Dedifferentiated amniotic fluid mesenchymal stem cell (primary cell): ENCODE results near the gene PNPLA8.
"Not testable (repeated sequence)": the region's sequence is repeated elsewhere in the genome, so short reads cannot be mapped to it uniquely, and the experiment has no call there.

Experiments used
- DNase-seq: peaks from one replicate; pipeline ENCODE4 v3.0.0-alpha.2; 2016; ENCODE audit errors: extremely low spot score

PNPLA8 gene

DNA sequence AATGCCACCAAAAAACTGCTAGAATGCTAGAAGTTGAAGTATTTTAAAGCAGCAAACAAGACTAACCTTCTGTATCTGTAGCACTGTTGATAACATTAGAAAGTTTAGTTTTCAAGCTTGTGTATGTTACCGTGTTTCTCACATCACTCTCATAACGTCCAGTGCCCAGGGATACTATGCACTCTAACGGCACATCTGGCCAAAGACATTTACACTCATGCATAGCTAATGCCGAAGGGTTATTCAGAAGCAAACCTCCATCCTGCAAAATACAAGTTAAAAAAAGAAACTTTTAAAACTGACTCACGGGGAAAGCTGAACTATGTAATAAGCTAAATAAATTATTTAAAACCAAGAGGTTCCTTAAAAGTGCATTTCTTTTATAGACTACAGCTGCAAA is 46.8 kb downstream of the PNPLA8 start:
- no peak for DNase-seq

DNA sequence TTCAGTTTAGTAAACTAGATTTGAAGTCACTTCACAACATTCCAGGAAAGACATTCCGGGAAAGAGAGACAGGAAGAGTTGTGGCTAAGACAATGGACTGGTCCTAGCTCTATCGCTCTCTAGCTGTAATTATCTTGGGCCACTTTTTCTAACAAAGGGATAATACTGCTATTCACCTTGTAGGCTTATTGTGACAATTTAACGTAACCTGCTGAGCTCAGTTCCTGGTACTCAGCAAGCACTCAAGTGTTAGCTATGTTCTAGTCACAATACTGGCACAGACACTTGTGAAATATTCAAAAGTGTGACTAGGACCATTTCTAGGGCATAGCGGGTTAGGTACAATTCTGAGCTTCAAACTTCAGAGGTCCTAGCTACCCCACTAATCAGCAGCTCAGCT is 57.7 kb downstream of the PNPLA8 start:
- DNase-seq: no peak

DNA sequence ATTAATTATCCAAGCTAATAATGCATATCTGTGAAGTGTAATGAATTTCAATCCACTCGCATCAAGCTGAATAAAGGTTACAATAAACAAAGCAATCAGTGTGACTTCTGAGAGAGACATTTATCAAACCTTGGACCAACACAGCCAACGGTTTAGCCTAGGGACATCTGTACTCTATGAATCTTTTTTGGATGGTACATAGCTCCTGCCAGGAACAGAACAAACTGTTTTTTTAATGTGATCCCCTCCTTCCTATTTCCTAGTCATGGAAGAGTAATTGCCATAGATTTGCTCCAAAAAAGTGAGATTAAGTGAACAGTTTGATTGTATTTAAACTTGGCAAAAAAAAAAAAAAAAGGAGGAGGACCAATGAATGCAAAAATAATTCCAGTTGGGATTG is 58.5 kb downstream of the PNPLA8 start:
- DNase-seq: no peak

DNA sequence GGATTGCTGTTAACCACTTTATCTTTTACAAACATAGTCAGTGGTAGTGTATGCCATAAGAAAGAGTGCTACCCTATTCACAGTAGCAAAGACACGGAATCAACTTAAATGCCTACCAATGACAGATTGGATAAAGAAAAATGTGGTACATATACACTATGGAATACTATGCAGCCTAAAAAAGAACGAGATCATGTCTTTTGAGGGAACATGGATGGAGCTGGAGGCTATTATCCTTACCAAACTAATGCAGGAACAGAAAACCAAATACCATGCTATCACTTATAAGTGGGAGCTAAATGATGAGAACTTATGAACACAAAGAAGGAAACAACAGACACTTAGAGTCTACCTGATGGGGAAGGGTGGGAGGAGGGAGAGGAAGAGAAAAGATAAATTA is 59.6 kb downstream of the PNPLA8 start:
- DNase-seq: not testable (repeated sequence)

DNA sequence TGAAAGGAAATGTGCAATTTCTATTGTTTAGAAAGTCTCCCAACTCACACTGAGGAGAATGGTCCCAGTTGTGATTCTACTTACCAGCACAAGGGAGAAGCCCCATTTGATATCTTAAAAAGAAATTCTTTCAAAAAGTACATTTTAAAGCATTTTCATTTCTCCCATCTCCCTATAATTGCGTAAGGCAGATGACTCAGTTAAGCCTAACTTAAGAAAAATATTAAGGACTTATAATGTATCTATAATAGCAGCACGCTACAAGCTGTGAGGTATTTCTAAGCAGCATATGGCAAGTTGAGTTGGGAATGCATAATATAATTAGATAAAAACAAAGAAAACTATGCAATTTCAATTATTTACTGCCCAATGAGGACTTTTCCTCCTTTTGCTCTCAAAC is 61.2 kb downstream of the PNPLA8 start:
- no peak for DNase-seq

DNA sequence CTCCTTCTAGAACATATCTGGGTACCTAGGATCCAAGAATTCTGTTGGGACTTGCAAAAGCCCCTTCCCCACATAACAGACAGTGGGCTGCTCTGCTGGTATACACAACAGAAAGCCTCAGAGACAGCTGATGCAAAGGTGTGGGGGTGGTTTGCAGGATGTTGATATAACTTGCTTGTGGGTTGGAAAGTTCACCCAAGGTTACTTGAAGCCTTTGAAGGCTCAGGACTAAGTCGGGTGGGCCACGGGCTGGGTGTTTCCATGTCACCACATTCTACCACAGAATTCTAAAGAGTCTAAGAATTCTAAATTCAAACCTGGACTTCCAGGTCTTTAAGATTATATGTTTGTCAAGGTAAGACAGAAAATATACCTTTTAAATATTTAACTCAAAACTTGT is 62.3 kb downstream of the PNPLA8 start:
- no peak for DNase-seq

DNA sequence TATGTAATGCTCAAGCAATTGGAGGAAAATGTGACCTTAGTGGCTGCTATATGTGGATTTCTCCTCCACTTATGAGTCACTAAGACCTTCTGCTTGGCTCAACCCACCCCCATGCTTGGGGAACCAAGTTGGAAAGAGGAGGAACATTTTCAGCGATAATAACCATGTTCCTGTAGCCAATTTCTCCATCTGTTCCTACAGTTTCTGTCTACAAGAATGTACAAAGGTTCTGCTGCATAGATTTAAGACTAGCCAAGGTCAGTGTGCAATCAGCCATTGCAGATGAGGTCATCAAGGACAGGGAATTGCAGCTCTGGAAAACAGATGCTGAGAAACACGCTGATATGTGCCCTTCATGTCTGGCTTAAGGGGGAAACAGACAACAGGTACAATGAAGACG is 64.1 kb downstream of the PNPLA8 start:
- no peak for DNase-seq

DNA sequence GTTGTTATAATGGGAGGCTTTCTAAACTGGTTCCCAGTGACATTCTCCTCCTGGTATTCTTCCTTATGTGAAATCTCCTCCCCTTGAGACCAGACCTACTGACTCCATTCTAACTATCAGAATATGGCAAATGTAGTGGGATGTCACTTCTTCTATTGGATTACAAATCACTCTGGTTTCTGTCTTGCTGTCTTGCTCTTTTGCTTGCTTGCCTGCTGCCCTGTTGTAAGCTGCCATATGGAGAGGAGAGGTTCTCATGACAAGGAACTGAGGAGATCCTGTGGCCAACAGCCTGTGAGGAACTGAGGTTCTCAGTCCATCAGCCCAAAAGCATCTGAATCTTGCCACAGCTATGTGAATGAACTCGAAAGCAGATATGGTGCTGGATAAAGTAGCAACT is 65.0 kb downstream of the PNPLA8 start:
- no peak for DNase-seq

DNA sequence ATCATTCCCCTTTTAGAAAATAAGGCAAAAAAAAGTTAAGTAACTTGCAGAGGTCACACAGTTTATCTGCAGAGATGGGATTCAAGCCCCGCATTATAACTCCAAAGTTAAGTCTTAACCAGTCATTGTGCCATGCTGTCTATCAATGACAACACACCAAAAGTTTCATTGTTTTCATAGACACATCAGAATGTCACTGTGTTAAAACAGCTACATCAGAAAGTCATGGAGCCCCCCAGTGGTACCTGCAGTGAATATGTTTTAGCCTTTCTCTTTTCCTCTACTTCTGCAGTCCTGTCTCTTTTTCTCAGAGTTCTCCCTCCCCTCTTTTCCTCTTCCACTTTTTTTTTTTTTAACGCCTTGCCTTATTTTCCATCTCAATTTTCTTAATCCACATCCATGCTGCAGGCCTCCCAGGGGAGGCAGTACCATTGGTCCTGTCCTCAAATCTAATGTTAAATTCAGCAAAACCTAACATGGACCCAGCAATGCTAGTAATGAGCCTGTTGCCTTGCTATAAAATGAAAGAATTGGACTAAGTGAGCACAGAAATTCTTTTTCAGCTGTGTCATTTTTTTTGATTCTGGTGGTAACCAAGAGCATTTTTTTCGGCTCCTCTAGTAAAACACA is 65.9 kb downstream of the PNPLA8 start:
- DNase-seq: no peak

DNA sequence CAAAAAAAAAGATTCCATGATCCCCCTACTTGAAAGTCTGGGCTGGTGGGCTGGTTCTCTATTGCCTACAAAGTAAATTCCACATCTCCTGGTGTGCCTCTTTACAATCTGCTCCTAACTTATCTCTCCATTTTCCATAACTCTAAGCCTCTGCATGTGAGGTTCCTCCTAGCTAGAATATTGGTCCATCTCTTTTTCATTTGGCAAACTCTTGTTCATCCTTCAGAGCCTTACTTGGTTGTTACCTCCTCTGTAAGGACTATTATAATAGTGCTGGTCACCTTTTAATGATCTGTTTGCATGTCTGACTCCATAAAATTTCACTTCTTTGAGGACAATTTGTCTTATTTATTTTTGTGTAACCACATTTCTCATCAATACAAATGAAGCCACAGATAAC is 68.1 kb downstream of the PNPLA8 start:
- no peak for DNase-seq

DNA sequence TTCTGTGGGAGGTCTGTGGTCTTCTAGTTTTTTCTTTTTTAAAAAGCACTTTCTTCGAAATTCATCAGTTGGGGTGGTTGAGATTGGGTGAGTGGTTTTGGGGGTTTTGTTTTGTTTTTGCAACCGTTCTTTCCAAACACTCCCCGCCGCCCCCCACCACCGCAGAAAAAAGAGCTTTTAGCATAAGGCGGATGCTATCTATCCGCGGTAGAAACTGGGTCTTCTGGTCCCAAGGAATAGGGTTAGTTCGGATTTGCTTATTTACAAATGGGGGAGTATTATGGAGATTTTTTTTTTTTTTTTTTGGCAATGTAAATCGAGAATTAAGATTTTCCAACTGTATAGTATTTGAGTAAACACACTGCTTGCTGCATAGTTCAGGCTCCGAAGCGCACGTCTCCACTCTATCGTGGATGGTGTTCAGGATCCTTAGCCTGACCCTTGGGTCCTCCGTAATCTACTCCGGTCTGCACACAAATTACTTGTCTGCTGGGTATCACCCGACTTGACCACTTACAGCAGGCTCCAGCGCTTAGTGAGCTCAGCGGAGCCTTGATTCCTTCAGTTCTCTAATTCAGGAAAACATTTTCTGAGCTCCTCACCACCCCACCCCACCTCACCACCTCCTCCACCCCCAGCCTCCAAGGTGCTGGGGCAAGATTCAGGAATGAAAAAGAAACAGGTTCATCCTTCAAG is 68.9 kb downstream of the PNPLA8 start:
- DNase-seq: no peak

DNA sequence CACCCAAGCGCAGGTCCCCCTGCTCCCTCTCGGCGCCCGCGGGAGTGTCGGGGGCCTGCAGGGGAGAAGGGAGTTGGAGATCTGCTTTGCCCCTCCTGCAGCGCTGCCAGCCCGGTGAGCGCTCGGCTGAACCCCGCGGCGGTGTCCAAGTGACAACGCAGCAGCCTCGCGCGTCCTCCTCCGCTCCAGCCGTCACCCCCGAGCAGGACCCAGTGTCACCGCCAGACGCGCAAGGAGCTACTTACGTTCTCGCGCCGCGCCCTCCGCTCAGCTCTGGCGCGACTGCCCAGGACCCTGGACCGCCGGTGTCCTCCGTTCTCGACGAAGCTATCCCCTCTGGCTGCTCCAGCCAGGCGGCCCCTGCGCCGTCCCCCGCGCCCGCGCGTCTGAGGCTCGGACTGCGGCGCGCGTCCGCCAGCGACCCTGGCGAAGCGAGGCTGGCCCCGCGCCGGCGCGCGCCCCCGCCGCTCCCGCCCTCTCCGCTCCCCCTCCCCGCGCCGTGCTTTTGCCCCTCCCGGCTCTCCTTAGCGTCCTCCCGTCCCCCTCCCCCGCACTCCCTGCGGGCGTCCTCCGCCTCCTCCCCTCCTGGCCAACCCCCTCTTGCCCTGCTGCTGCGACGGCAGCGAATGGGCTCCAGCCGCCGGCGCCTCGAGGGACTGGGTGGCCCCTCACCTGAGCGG is 69.8 kb downstream of the PNPLA8 start, which contains the start of gene NRCAM:
Gene NRCAM (minus strand): TSS at position 439 of the 680 bp plus-strand sequence. CDS start 216,372 bp downstream, outside the sequence.
- no peak for DNase-seq

DNA sequence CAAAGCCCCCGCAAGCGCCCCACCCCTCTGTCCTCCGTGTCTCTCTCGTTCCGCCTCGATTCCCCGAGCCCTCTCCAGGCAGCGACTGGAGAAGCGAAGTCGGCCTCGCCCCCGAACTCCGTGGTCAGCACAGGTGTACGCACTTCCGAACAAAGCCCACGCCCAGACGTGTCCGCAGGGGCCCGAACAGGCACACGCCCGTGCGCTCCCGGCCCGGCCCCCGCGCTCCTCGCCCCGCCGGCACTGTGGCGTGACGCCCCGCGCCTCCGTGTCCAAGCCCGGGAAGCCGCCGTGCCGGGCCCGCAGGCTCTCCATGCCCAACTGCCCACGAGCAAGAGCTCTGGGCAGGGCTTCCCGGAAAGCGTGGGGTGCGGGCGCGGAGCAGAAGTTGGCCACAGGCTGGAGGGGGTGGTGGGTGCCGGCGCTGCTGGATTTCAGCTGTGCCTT is 70.4 kb downstream of the PNPLA8 start:
- no peak for DNase-seq

DNA sequence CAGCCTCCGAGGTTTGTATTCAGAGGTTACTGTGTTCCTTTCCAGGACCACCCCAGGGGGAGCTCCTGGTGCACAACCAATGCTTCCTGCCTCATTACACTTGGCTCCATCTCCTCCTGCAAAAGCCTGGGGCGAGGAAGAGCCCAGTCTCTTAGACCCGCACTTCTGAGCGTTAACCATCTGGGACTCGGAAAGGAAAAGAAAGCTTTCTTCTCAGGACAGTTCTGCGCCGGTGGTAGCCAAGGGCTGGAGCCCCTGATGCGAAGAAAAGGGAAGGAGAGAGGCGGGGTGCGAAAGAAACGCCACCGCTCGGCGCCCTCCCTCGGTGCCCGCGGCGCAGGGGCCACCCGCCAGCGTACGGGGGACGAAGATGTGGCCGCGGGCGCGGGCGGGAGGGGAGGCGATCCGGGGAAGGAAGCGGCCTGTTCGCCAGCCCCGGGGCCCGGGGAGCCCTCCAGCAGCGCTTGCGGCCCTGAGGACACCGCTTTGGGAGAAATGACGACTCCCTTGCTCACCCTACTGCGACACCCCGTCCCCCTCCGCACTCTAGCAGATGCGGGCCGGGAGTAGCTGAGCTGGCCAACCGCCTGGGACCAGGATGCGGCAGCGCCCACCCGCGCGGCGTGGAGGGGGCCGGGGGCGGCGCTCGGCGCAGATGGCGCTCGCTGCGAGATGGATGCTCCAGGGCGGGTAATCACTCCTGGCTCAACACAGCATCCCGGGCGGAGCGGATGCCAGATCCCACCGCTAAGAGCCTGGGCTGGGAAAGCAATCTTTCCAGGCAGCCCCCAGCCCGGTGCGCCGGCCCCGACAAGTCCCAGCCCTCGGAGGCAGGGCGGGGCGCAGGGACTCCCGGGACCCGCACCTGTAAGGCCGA is 71.0 kb downstream of the PNPLA8 start:
- no peak for DNase-seq

DNA sequence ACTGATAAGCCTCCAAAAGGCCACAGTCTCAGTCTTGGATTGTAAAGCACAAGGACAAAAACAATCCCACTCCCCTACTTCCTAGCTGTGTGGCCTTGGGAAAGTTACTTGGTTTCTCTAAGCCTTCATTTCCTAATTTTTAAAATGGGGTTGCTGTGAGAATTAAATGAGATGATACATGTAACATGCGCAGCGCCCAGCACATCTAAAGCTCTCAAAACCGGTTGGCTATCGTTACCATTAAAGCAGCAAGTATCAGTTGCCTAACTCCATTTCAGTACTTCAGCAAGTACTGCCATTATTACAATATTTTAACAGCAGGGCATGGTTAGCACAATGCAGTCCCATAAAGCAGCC is 71.6 kb downstream of the PNPLA8 start:
- DNase-seq: no peak

DNA sequence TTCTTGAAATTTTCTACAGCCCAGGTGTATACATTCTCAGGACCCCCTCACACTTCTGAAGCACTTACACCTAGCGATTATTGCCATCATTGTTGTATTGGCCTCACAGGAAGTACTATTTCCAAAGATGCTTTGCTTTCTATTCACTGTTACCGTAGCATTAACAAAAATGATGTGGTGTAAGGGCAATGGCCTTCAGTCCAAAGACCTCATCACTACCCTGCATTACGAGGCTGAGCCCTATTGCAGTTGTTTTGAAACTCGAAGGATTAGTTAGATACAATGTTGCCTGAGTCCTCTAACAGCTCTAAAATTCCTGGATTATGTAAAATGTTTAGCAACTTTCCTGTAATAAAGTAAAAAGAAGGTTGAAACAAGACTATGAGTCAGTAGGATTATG is 72.6 kb downstream of the PNPLA8 start:
- DNase-seq: no peak

DNA sequence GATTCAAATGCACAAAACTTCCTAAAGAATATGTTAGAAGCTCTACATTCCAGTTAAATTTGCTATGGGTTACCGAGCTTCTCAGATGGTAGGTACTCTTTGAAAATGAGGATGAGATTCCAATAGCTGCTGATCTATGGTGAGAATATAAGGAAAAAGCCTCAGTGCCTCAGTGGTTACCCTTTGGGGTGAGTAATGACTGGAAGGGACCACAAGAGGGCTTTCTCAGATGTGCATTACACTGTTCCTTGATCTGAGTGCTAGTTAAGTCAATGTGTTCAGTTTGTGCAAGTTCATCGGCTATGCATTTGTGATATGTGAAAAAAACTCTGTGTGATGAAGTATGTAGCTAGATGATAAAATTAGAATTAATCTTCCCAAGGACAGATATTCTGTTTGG is 73.2 kb downstream of the PNPLA8 start:
- no peak for DNase-seq

DNA sequence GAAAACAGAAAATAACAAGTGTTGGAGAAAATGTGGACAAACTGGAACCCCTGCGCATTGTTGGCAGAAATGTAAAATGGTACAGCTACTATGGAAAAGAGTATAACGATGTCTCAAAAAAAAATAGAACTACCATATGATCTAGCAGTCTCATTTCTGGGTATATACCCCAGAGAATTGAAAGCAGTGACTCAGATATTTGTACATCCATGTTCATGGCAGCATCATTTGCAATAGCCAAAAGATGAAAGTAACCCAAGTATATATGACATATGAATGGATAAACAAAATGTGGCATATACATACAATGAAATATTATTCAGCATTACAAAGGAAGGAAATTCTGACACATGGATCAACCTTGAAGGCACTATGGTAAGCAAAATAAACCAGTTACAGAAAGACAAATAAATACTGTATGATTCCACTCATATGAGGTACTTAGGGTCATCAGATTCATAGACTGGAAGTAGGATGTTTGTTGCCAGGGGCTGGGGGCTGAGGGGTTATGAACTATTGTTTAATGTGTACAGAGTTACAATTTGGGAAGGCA is 74.6 kb downstream of the PNPLA8 start:
- no peak for DNase-seq

DNA sequence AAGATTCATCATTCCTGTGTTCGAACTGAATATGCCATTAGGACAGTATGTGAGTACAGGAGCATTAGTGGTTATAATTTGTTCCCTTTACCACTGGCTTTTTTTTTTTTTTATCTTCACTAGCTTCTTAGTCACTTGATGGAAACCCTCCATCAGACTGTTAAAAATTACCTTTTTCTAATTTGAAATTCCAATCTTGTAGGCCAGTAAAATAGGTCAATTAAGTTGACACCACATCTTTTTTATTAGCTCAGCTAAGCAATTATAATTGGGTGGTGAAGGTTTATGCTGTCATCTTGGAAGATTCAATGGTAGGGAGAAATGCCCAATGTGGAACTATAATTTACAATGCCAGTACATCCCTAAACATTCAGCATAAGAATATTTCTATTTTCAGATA is 75.8 kb downstream of the PNPLA8 start:
- DNase-seq: no peak

DNA sequence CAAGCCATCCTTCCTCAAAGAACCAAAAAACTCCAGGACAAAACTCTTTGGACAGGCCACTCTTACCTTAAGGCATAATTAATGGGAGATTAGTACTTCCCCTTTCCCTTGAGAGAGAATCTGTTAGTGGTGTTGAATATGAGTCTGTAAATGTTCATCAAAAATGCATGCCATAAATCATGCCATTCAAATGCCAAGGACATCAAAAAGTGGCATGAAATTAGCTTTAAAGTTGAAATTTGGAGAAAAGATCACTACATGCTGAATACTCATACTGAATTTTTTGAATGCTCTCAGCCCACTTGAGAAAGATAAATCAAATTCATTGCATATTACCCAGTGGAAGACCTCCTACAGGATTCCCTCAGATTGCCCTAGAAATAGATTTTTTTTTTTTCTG is 76.4 kb downstream of the PNPLA8 start:
- no peak for DNase-seq

DNA sequence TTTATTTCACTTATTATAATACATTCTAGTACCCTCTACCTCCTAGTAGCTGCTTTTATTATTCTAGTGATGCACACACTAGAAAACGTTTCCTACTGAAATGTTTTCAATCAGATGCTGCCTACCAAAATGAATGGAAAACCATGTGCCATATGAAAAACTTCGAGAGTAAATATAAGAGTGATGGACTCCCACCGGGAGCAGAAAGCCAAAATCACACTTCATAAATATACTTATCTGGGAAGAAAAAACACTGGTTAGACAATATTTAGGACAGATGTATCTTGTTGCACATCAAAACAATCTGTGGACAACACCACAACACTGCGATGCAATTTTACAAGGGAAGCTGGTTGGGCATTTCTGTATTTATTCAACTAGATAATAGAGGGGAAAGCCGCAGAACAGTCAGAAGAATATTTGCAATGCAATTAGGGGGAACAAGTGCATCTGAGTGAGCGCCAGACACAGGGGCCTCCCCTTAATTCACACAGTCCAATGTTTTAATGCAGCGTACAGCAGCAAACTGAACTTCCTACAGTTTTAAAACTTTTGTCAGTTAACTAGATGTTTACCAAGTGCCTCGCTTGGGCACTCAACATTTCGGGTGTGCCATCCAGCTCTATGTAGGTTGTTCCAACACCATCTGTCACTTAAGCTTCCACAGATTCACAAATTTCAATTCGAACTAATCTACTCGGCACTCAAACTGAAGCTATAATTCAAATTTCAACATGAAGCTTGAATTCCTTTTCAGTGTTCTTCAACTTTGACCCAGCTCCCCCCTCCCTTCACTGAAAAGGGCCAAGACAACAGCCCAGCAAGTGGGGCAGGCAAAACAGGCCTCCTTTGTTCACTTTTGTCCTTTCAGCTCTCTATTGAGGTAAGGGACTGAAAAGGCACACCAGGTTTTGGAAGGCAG is 77.1 kb downstream of the PNPLA8 start:
- no peak for DNase-seq
